Measurements from ENCODE around the gene SINHCAF. TPM values are rescaled to one million over a fixed set of nuclear protein-coding genes. Genes with fewer than 3 reads are reported as not detected.

Gene SINHCAF
- total and polyA plus RNA-seq, 2 of the 8 experiments (the other 6 are each of a cell fraction or from before 2014, with no cell fraction given), result 138 to 576 TPM

- peak overlapping the region; percentile 38 to 99 (median 53); a peak in 7 of 8 replicates for H3K4me3 ChIP-seq (ENCODE audit: extremely low read depth in 1 of 4, insufficient read depth in 2 of 4, low read depth in 3 of 4, low read length in 4 of 4)
- H3K9ac ChIP-seq (replicated peaks in 1 of 4; ENCODE audit: extremely low read depth in 1 of 4, low read depth in 3 of 4, low read length in 3 of 4), result peak overlapping the region; percentile 67 to 85 (median 73); a peak in 6 of 7 replicates
- H3K18ac ChIP-seq (ENCODE audit: extremely low read depth, low read length), result no peak overlapping the region; the same call in 1 of the 2 replicates
- H3K14ac ChIP-seq (ENCODE audit: insufficient read length), result no peak overlapping the region
- H2BK12ac ChIP-seq (ENCODE audit: low read depth, low read length), result peak overlapping the region; percentile 40; the same call in 1 of the 2 replicates
- peaks cover 2% of the 10 kb centered on the region; the same call in 1 of the 2 replicates for H3K23me2 ChIP-seq (ENCODE audit: low read depth, low read length)
- WGBS, 2 experiments (ENCODE audit: extremely low coverage in 1 of 2, insufficient coverage in 1 of 2, insufficient read length in 1 of 2, insufficient replicate concordance in 2 of 2, low coverage in 1 of 2, low lambda C conversion rate in 2 of 2, missing lambda C conversion rate in 1 of 2), result 59% methylated on average over 20 of the region's 20 CpGs; no CpG with 5 or more reads in 1 of the 2 experiments
- no peak overlapping the region for H2AK5ac ChIP-seq (ENCODE audit: low read depth, low read length)
- POLR2A ChIA-PET (ENCODE audit: partially characterized antibody), result interaction anchor here (0.7 to 5.8 kb wide), 43 partner anchors 8 to 282 kb away, joined by 3 to 77 read pairs (median 5); partner anchors contain the start of gene DENND5B
- FAIRE-seq (no peak), DNase-seq (ENCODE audit: low read depth in 1 of 2, low spot score in 2 of 2) (no peak)
- H2BK15ac ChIP-seq (ENCODE audit: low read length), result no peak overlapping the region
- no peaks in the 10 kb centered on the region for H3K9me3 ChIP-seq (ENCODE audit: insufficient read depth in 2 of 2, low read depth in 1 of 2, low read length in 1 of 2)
- peak overlapping the region; percentile 85 to 86 for H3K4me2 ChIP-seq (ENCODE audit: insufficient read depth in 1 of 2, low read depth in 2 of 2, low read length in 2 of 2)
- H3K36me3 ChIP-seq (ENCODE audit: control insufficient read depth in 2 of 4, insufficient read depth in 4 of 4, low read length in 3 of 4), result peaks cover 0 to 4% (median 0%) of the 10 kb centered on the region in 4 experiments; a peak in 2 of 8 replicates
- peaks cover 0 to 4% (median 1%) of the 10 kb centered on the region in 4 experiments; a peak in 4 of 7 replicates for H3K4me1 ChIP-seq (replicated peaks in 1 of 4; ENCODE audit: control insufficient read depth in 3 of 4, insufficient read depth in 4 of 4, low read length in 3 of 4)
- H3K23ac ChIP-seq (ENCODE audit: insufficient read length), result no peak overlapping the region
- H4K20me1 ChIP-seq (replicated peaks in 1 of 2; ENCODE audit: control insufficient read depth in 1 of 2, insufficient read depth in 2 of 2, low read length in 2 of 2), result peaks cover 9 to 10% of the 10 kb centered on the region in 2 experiments
- no peak overlapping the region for H3K4ac ChIP-seq (replicated peaks; ENCODE audit: insufficient read length, low read depth, low read length)
- H4K91ac ChIP-seq (replicated peaks; ENCODE audit: insufficient read length, low read length), result no peak overlapping the region
- no peak overlapping the region for H4K5ac ChIP-seq (ENCODE audit: insufficient read length, low read depth, low read length)
- H2BK120ac ChIP-seq (replicated peaks; ENCODE audit: low read depth, low read length), result no peak overlapping the region
- H3K27me3 ChIP-seq (replicated peaks in 1 of 4; ENCODE audit: control insufficient read depth in 3 of 4, extremely low read depth in 1 of 4, insufficient read depth in 3 of 4, low read length in 3 of 4), result no peaks in the 10 kb centered on the region
- H3K79me2 ChIP-seq (ENCODE audit: control insufficient read depth in 1 of 2, insufficient read depth in 2 of 2, low read length in 2 of 2), result peaks cover 37 to 49% of the 10 kb centered on the region in 2 experiments
- no peak overlapping the region for H2BK20ac ChIP-seq (ENCODE audit: low read length)
- CTCF ChIA-PET (ENCODE audit: partially characterized antibody), result interaction anchor here (0.8 to 2.5 kb wide), 3 partner anchors 15 to 60 kb away, joined by 3 to 10 read pairs (median 4); no protein-coding TSS in a partner anchor
- peak overlapping the region; percentile 66; the same call in 1 of the 2 replicates for H3K27ac ChIP-seq (ENCODE audit: low read depth, low read length)
- no peak overlapping the region for H3K56ac ChIP-seq (replicated peaks; ENCODE audit: insufficient read length, low read depth, low read length)
- peak overlapping the region; percentile 13; the same call in 1 of the 2 replicates for H2AFZ ChIP-seq (ENCODE audit: low read length)
- H3K79me1 ChIP-seq (ENCODE audit: low read depth, low read length), result no peaks in the 10 kb centered on the region
- no peak overlapping the region for H4K8ac ChIP-seq (ENCODE audit: extremely low read depth, insufficient read depth, low read length)
- H2BK5ac ChIP-seq (ENCODE audit: low read depth, low read length), result peak overlapping the region; percentile 41; the same call in 1 of the 2 replicates
- TF ChIP-seq SIX5 (IDR thresholded peaks at IDR 0.05; ENCODE audit: low read depth, low read length), result no peak
- TF ChIP-seq RXRA (IDR thresholded peaks at IDR 0.05; ENCODE audit: insufficient read depth, low read depth, low read length), result no peak
- no peak for TF ChIP-seq MAX (IDR thresholded peaks at IDR 0.05)
- no peak for TF ChIP-seq CTCF (IDR thresholded peaks at IDR 0.05; ENCODE audit: control extremely low read depth in 1 of 3, insufficient read depth in 1 of 3, low read depth in 1 of 3, low read length in 3 of 3)
- no peak for TF ChIP-seq ZNF274 (IDR thresholded peaks at IDR 0.05; ENCODE audit: borderline replicate concordance, extremely low read depth, low read length)
- no peak for TF ChIP-seq POLR2A (IDR thresholded peaks at IDR 0.05; ENCODE audit: control extremely low read depth in 1 of 2, low read depth in 2 of 2, low read length in 2 of 2)
- TF ChIP-seq BRCA1 (IDR thresholded peaks at IDR 0.05; ENCODE audit: low read depth, low read length), result no peak
- no peak for TF ChIP-seq RFX5 (IDR thresholded peaks at IDR 0.05; ENCODE audit: borderline replicate concordance, low read depth, low read length)
Measured at GRCh38 chr12:31326736-31327659, 1.0 kb upstream of the SINHCAF start.
